Lung microvascular endothelial cell (primary cell): Measurements from ENCODE around the gene METTL25. TPM values are rescaled to one million over a fixed set of nuclear protein-coding genes. Genes with fewer than 3 reads are reported as not detected.

Experiments
- DNase-seq, 2 donors: peaks; one replicate each; pipeline versions ENCODE4 v3.0.0 to v3.0.0-alpha.2; 2010; ENCODE audit warnings: low read depth in 2 of 2
- total RNA-seq: library from RNA; depleted of rRNA; stranded (reverse); fragments of >200 nt; gene quantifications from 2 replicates; pipeline ENCODE4 v1.2.1, GENCODE V29; 2014

The METTL25 gene
- total RNA-seq, 1 donor from 2014 or later = 15.7 TPM

GRCh38 chr12:82468563-82468962 lies 110.2 kb downstream of the METTL25 start:
- DNase-seq = no peak

GRCh38 chr12:82470906-82471512 lies 112.7 kb downstream of the METTL25 start:
- no peak for DNase-seq

GRCh38 chr12:82473111-82473754 lies 114.9 kb downstream of the METTL25 start:
- DNase-seq = no peak

- DNase-seq = no peak
These were observed 116.0 kb downstream of the METTL25 start for GRCh38 chr12:82474181-82474797.

GRCh38 chr12:82474798-82475184 lies 116.5 kb downstream of the METTL25 start:
- DNase-seq = peak; percentile 64 to 65

- no peak for DNase-seq
These were observed 116.9 kb downstream of the METTL25 start for GRCh38 chr12:82475211-82475610.

- DNase-seq = no peak
These were observed 118.2 kb downstream of the METTL25 start for GRCh38 chr12:82476511-82476910.

- peak in 1 of 2 donors; percentile 63 for DNase-seq
These were observed 121.2 kb downstream of the METTL25 start for GRCh38 chr12:82479511-82479910.

GRCh38 chr12:82480606-82481005 lies 122.3 kb downstream of the METTL25 start:
- no peak for DNase-seq

GRCh38 chr12:82481954-82482353 lies 123.6 kb downstream of the METTL25 start:
- no peak for DNase-seq

- peak; percentile 91 to 92 for DNase-seq
These were observed 128.4 kb downstream of the METTL25 start for GRCh38 chr12:82486524-82487235.

- peak in 1 of 2 donors; percentile 9 for DNase-seq
These were observed 146.1 kb downstream of the METTL25 start for GRCh38 chr12:82504409-82504808.

- no peak for DNase-seq
These were observed 146.8 kb downstream of the METTL25 start for GRCh38 chr12:82505150-82505549.

GRCh38 chr12:82507686-82508085 lies 149.4 kb downstream of the METTL25 start:
- no peak for DNase-seq

GRCh38 chr12:82510386-82510785 lies 152.1 kb downstream of the METTL25 start:
- DNase-seq = peak; percentile 22 to 44

GRCh38 chr12:82514880-82515279 lies 156.6 kb downstream of the METTL25 start:
- no peak for DNase-seq

GRCh38 chr12:82515652-82516051 lies 157.3 kb downstream of the METTL25 start:
- no peak for DNase-seq

GRCh38 chr12:82517027-82517426 lies 158.7 kb downstream of the METTL25 start:
- peak; percentile 21 to 35 for DNase-seq

GRCh38 chr12:82517808-82518207 lies 159.5 kb downstream of the METTL25 start:
- no peak for DNase-seq

- no peak for DNase-seq
These were observed 161.2 kb downstream of the METTL25 start for GRCh38 chr12:82519510-82519909.

GRCh38 chr12:82522285-82522684 lies 164.0 kb downstream of the METTL25 start:
- DNase-seq = no peak

GRCh38 chr12:82522762-82523161 lies 164.4 kb downstream of the METTL25 start:
- no peak for DNase-seq
